Panc1 (cell line): ENCODE data around the gene RACK1. TPM values are rescaled to one million over a fixed set of nuclear protein-coding genes. Genes with fewer than 3 reads are reported as not detected.

Source experiments
- ATAC-seq: fragments of 200-7000 bp; cut with Tn5 transposase; 2 replicates; pipeline ENCODE4 v1.9.1; 2020; ENCODE audit warnings: mild to moderate bottlenecking, moderate library complexity
- BruUV-seq: library from RNA; stranded (reverse); fragments of 400-500 nt; replicated peaks from 2 replicates; lab custom pipeline; 2021; lab: Mats Ljungman, UMichigan
- CTCF ChIA-PET: fragments of 300-600 bp; sonication (Branson Sonifier 250); formaldehyde crosslinking; loops from one replicate; lab custom pipeline; 2022; ENCODE audit warnings: antibody characterized with exemption; lab: Charles Lee
- POLR2A ChIA-PET: fragments of 300-600 bp; sonication (Branson Sonifier 250); formaldehyde crosslinking; loops from one replicate; lab custom pipeline; 2022; ENCODE audit warnings: antibody characterized with exemption; lab: Charles Lee
- DNase-seq: peaks from one replicate; pipeline ENCODE4 v3.0.0-alpha.2; 2010; ENCODE audit warnings: low read depth, low spot score
- H3K27ac ChIP-seq: 2 replicates; pipeline ENCODE4 v1.5.1; 2011; ENCODE audit warnings: mild to moderate bottlenecking, low read length, inconsistent platforms
- H3K27me3 ChIP-seq: fragments of 200-500 bp; sonication (Bioruptor generic); 2 replicates; pipeline ENCODE4 v1.6.0; 2014; ENCODE audit warnings: low read length, inconsistent platforms; ENCODE audit not compliant: control insufficient read depth, insufficient read depth
- H3K36me3 ChIP-seq: fragments of 200-500 bp; sonication (Bioruptor generic); 2 replicates; pipeline ENCODE4 v1.5.1; 2014; ENCODE audit warnings: inconsistent platforms, mild to moderate bottlenecking, low read length, moderate library complexity; ENCODE audit not compliant: control insufficient read depth, insufficient read depth
- H3K4me1 ChIP-seq: 2 replicates; pipeline ENCODE4 v1.5.1; 2011; ENCODE audit warnings: inconsistent platforms, mild to moderate bottlenecking, low read length, moderate library complexity; ENCODE audit not compliant: control insufficient read depth, insufficient read depth
- H3K4me3 ChIP-seq, 2 experiments: 2 replicates each; pipeline ENCODE4 v1.5.1; 2011 to 2012; ENCODE audit warnings: low read depth in 2 of 2, low read length in 2 of 2, mild to moderate bottlenecking in 2 of 2, inconsistent platforms in 1 of 2, moderate library complexity in 1 of 2
- H3K9me3 ChIP-seq: fragments of 200-500 bp; sonication (Bioruptor generic); 2 replicates; pipeline ENCODE4 v1.5.1; 2014; ENCODE audit warnings: low read depth, mild to moderate bottlenecking, inconsistent platforms, low read length, moderate library complexity; ENCODE audit not compliant: control insufficient read depth, insufficient read depth
- POLR2AphosphoS5 ChIP-seq: IDR thresholded peaks from 2 replicates; pipeline ENCODE4 v1.6.1; 2012; ENCODE audit warnings: mild to moderate bottlenecking, low read depth, low read length, moderate library complexity
- SIN3A ChIP-seq: IDR thresholded peaks from 2 replicates; pipeline ENCODE4 v1.6.1; 2012; ENCODE audit warnings: low read depth, mild to moderate bottlenecking, low read length, moderate library complexity, borderline replicate concordance; ENCODE audit not compliant: insufficient read depth
- TCF7L2 ChIP-seq: IDR thresholded peaks from 2 replicates; pipeline ENCODE4 v1.6.1; 2011; ENCODE audit warnings: mild to moderate bottlenecking, low read depth, low read length, inconsistent platforms
- in situ Hi-C: cut with HindIII; loops from 2 replicates; pipeline ENCODE4 v1.10.0; 2016; ENCODE audit warnings: low sequenced_read_pairs, low pct_unique_long_range_greater_than_20kb
- intact Hi-C: fragments of 100-400 bp; cut with micrococcal nuclease; formaldehyde crosslinking; loops from one replicate; pipeline ENCODE4 v1.10.0; 2022; ENCODE audit not compliant: unreplicated experiment
- total RNA-seq: library from RNA; stranded (reverse); gene quantifications from one replicate; pipeline ENCODE4 v1.2.1, GENCODE V29; 2021; ENCODE audit not compliant: unreplicated experiment
- TF ChIP-seq, protein P1 (sequence below): fragments of 450-650 bp; IDR thresholded peaks from 2 replicates; pipeline ENCODE4 v1.5.1; 2017; ENCODE audit warnings: mild to moderate bottlenecking
- TF ChIP-seq, protein P2 (sequence below), 2 experiments: IDR thresholded peaks; 2 replicates each; pipeline ENCODE4 v1.6.1; 2011 to 2012; ENCODE audit warnings: low read depth in 2 of 2, control low read depth in 1 of 2, low read length in 1 of 2, mild to moderate bottlenecking in 1 of 2, moderate library complexity in 1 of 2; ENCODE audit not compliant: insufficient read depth in 1 of 2

RACK1 gene
- total RNA-seq, 1 experiment from 2014 or later: 1,623 TPM

DNA sequence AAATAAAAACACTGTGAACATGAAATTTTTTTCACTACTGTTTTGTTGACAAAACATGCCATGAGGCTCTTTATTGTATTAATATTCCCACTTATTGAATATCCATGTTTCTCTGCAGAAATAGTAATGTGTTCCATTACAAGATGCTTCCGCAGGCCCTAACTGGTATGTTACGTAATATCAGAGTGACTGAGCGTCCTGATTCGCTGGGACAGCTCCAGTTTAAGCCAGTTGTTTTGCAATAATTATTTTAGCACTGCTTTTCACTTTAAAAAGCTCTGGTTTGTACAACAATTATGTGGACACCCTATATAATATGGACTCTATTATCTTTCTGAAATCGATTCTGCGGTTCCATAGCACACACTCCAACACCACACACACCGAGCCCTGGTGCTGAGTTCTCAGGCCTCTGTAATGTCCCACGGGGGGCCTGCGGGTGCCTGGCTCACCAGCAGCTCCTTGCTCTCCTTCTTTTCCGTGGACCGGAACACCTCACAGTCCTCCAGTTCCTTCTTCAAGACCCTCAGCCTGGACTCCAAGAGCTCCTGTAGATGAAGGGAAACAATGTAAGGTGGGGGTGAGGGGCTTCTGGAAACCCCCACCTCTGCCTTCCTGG, 40.5 kb downstream of the RACK1 start:
- ChIA-PET CTCF (no interaction called here), POLR2A (interaction anchor here (0.7 kb wide), 1 partner anchor 462 kb away, joined by 3 read pairs; no protein-coding TSS in a partner anchor)
- no TSS peak for BruUV-seq
- in situ Hi-C loops (no loop called here), intact Hi-C loops (no loop called here)
- no peak for ATAC-seq
- Histone ChIP-seq H3K4me3 (peak overlapping the region; percentile 52 to 78), H3K36me3 (no peaks in the 10 kb centered on the region), H3K27ac (peak overlapping the region; percentile 72), H3K9me3 (no peaks in the 10 kb centered on the region), H3K27me3 (no peaks in the 10 kb centered on the region), H3K4me1 (peaks cover 19% of the 10 kb centered on the region)
- DNase-seq: no peak
- TF ChIP-seq POLR2AphosphoS5: no peak
- no peak for TF ChIP-seq SIN3A
- TF ChIP-seq, protein P1, sequence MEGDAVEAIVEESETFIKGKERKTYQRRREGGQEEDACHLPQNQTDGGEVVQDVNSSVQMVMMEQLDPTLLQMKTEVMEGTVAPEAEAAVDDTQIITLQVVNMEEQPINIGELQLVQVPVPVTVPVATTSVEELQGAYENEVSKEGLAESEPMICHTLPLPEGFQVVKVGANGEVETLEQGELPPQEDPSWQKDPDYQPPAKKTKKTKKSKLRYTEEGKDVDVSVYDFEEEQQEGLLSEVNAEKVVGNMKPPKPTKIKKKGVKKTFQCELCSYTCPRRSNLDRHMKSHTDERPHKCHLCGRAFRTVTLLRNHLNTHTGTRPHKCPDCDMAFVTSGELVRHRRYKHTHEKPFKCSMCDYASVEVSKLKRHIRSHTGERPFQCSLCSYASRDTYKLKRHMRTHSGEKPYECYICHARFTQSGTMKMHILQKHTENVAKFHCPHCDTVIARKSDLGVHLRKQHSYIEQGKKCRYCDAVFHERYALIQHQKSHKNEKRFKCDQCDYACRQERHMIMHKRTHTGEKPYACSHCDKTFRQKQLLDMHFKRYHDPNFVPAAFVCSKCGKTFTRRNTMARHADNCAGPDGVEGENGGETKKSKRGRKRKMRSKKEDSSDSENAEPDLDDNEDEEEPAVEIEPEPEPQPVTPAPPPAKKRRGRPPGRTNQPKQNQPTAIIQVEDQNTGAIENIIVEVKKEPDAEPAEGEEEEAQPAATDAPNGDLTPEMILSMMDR: no peak
- TF ChIP-seq, protein P2, sequence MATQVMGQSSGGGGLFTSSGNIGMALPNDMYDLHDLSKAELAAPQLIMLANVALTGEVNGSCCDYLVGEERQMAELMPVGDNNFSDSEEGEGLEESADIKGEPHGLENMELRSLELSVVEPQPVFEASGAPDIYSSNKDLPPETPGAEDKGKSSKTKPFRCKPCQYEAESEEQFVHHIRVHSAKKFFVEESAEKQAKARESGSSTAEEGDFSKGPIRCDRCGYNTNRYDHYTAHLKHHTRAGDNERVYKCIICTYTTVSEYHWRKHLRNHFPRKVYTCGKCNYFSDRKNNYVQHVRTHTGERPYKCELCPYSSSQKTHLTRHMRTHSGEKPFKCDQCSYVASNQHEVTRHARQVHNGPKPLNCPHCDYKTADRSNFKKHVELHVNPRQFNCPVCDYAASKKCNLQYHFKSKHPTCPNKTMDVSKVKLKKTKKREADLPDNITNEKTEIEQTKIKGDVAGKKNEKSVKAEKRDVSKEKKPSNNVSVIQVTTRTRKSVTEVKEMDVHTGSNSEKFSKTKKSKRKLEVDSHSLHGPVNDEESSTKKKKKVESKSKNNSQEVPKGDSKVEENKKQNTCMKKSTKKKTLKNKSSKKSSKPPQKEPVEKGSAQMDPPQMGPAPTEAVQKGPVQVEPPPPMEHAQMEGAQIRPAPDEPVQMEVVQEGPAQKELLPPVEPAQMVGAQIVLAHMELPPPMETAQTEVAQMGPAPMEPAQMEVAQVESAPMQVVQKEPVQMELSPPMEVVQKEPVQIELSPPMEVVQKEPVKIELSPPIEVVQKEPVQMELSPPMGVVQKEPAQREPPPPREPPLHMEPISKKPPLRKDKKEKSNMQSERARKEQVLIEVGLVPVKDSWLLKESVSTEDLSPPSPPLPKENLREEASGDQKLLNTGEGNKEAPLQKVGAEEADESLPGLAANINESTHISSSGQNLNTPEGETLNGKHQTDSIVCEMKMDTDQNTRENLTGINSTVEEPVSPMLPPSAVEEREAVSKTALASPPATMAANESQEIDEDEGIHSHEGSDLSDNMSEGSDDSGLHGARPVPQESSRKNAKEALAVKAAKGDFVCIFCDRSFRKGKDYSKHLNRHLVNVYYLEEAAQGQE (IDR thresholded peaks at IDR 0.05; ENCODE audit: insufficient read depth in 1 of 2, low read depth in 2 of 2, low read length in 1 of 2): no peak
- TF ChIP-seq TCF7L2: no peak

DNA sequence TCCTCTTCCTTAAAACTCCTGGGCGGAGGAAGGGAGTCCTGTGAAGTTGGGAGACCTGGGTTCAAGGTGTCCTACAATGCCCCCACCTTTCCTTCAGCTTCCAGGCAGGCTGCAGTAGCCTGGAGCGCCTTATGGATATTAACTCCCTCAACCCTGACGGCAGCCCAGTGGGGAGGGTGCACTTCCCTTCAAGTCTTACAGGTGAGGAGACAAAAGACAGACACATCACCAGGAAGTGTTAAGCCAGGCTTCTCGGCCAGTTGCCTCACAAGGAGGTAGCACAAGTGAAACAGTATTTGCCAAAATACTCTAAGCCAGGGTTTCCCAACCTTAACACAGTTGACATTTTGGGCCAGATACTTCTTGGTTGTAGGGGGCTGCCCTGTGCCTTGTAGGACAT, 42.9 kb downstream of the RACK1 start:
- no peaks in the 10 kb centered on the region for H3K9me3 ChIP-seq
- in situ Hi-C loops (no loop called here), intact Hi-C loops (no loop called here)
- BruUV-seq: no TSS peak
- H3K27me3 ChIP-seq: no peaks in the 10 kb centered on the region
- ChIA-PET POLR2A (no interaction called here), CTCF (no interaction called here)
- H3K36me3 ChIP-seq: no peaks in the 10 kb centered on the region
- TF ChIP-seq TCF7L2 (no peak), SIN3A (no peak), POLR2AphosphoS5 (no peak)
- TF ChIP-seq, protein P2 (IDR thresholded peaks at IDR 0.05; ENCODE audit: insufficient read depth in 1 of 2, low read depth in 2 of 2, low read length in 1 of 2): no peak
- TF ChIP-seq, protein P1: no peak
- no peak overlapping the region for H3K4me3 ChIP-seq
- peaks cover 19% of the 10 kb centered on the region for H3K4me1 ChIP-seq
- ATAC-seq (no peak), DNase-seq (no peak)
- H3K27ac ChIP-seq: no peak overlapping the region
